ENCODE data around the gene ORMDL1.

DNA sequence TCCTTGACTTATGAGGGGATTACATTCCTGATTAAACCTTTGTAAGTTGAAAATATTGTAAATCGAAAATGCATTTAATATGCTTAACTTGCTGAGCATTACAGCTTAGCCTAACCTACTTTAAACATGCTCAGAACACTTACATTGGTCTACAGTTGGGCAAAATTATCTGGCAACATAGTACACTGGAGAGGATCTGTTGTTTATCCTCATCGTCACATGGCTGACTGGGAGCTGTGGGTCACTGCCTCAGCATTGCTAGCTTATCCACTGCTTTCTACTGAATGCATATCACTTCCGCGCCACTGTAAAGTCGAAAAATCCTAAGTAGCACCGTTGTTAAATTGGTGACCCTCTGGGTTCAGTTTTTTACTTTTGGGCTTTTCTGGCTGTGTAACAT lies 13.8 kb upstream of the ORMDL1 start:
- TF ChIP-seq, protein P1, sequence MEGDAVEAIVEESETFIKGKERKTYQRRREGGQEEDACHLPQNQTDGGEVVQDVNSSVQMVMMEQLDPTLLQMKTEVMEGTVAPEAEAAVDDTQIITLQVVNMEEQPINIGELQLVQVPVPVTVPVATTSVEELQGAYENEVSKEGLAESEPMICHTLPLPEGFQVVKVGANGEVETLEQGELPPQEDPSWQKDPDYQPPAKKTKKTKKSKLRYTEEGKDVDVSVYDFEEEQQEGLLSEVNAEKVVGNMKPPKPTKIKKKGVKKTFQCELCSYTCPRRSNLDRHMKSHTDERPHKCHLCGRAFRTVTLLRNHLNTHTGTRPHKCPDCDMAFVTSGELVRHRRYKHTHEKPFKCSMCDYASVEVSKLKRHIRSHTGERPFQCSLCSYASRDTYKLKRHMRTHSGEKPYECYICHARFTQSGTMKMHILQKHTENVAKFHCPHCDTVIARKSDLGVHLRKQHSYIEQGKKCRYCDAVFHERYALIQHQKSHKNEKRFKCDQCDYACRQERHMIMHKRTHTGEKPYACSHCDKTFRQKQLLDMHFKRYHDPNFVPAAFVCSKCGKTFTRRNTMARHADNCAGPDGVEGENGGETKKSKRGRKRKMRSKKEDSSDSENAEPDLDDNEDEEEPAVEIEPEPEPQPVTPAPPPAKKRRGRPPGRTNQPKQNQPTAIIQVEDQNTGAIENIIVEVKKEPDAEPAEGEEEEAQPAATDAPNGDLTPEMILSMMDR (IDR thresholded peaks at IDR 0.05; ENCODE audit: insufficient read depth, low read length, poor library complexity, severe bottlenecking): no peak
- TF ChIP-seq EZH2phosphoT487 (conservative IDR thresholded peaks at IDR 0.05; ENCODE audit: low read length): no peak

All from SU-DHL-6 (cell line).